Measurements from ENCODE around the gene KCNG1.

The KCNG1 gene

DNA sequence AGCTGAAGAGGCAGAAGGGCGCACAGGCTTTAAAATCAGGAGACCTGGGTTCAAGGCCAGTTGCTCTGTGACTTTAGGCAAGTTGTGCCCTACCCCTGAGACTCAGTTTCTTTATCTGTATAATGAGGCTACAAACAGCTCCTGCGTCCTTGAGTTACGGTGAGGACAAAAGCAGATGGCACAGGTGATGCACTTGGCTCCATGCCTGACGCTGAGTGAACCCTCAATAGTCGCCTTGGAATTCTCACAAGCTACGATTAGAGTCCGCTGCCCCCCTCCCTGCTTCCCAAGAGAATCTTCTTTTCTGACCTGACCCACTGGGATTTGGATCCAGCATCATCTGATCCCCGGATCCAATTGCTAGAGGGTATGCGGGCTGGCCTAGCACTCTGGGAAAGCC is 6.4 kb downstream of the KCNG1 start:
- in situ Hi-C loops (cut with MboI; ENCODE audit: low pct_unique_long_range_greater_than_20kb, low sequenced_read_pairs): no loop called here

DNA sequence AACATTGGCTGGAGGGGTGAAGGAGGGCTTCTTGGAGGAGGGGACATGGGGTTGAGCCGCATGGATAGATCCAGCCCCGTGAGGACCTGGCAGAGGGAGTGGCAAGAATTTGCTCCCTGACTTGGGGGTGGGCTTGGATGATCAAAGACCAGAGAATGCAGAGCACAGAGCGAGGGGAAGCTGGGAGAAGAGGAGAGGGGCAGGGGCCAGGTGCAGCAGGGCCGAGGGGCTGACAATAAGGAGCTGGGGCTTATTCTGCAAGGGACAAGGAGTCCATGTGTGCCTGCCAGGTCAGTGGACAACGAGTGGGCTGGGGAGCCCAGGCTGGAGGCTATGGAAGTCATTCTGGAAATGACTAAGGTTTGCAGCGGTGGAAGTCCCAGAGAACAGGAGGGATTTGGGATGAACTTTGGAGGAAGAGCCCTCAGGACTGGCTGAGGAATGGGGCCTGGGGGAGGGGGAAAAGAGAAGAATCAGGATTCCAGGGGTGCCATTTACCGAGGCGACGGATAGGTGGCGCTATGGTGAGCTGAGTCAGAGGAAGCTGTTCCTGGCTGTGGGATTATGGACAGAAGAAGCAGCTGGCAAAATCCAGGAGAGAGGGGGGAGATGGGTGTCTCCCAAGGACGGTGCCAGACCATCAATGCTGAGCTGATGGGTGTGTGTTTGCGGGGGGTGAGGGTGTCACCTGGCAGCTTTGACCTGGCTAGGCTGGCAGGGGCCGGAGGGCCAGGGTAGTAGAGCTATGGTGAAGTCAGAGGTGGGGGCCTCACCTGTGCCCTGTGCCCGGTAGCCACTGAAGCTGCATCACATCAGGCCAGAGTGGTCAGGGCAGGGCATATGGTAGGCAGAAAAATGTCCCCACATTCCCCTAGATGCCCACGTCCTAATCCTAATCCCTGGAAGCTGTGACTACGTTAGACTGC is 7.8 kb downstream of the KCNG1 start:
- peak; percentile 55 for DNase-seq

More for the DNA sequence above, 6.4 kb downstream of the KCNG1 start:
- DNase-seq: no peak

DNA sequence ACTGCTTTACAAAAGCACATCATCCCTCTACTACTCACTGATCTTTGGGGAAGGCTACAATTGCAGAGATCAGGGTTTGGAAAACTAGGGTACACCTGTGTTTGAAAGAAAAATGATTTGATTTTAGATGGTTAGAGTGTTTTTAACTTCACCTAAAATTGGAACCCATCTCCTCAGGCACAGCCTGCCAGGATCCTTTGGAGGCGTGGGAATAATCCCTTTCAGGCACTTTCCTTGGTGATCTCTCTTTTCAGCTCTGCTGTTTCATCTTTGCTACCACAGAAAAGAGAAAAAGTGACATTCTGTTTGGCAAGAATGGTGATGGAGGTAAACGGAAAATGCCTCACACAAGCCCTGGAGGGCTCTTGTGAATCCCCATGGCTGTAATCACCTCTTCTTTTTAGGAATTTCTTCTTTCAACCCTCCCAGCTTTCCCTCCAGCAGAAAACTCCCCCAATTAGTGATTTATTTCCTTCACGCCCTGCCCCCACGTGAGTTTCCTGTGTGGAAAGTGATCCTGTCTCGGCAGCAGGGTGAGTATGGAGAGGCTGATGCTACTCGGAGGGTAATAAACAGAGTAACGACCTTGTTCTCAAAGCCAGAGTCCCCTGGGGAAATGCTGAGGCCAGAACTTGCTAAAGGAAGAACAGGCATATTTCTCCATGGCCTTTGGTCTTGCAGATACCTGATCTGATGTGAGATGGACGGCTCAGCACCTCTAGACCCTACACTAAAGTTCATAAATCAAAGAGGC is 9.2 kb downstream of the KCNG1 start:
- no peak for DNase-seq
- in situ Hi-C loops (cut with MboI; ENCODE audit: low pct_unique_long_range_greater_than_20kb, low sequenced_read_pairs): no loop called here

More for the DNA sequence above, 7.8 kb downstream of the KCNG1 start:
- in situ Hi-C loops (cut with MboI; ENCODE audit: low pct_unique_long_range_greater_than_20kb, low sequenced_read_pairs): no loop called here

DNA sequence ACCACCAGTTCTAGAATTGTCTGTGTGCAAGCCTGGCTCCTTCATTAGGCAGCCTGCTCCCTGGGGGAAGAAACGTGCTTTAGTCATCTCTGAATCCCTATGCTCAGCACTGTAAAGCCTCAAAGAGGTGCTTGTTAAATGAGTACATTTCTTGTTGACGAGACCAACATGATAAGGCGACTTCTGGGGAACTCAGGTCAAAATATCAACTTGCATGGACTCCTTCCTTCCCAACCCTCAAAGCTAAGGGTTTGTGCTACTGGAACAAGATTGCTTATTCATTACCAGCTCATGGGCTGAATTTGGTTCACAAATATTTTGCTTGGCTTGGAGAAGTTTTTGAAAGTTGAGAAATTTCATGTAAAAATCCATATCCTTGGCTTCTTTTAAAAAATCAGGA is 10.6 kb downstream of the KCNG1 start:
- in situ Hi-C loops (cut with MboI; ENCODE audit: low pct_unique_long_range_greater_than_20kb, low sequenced_read_pairs): no loop called here
- no peak for DNase-seq

DNA sequence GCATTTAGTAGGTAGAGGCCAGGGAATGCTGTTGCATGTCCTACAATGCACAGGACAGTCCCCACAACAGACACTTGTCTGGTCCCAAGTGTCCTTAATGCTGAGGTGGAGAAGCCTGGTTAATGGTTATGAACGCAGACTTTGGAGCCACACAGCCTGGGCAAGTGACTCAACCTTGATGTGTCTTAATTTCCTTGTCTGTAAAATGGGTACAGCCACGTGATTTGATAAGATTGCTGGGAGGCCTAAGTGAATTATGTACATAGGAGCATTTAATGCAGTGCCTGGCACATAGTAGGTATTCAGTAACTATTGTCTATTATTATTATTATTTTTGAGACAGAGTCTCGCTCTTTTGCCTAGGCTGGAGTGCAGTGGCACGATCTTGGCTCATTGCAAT is 11.4 kb downstream of the KCNG1 start:
- DNase-seq: no peak
- in situ Hi-C loops (cut with MboI; ENCODE audit: low pct_unique_long_range_greater_than_20kb, low sequenced_read_pairs): no loop called here

DNA sequence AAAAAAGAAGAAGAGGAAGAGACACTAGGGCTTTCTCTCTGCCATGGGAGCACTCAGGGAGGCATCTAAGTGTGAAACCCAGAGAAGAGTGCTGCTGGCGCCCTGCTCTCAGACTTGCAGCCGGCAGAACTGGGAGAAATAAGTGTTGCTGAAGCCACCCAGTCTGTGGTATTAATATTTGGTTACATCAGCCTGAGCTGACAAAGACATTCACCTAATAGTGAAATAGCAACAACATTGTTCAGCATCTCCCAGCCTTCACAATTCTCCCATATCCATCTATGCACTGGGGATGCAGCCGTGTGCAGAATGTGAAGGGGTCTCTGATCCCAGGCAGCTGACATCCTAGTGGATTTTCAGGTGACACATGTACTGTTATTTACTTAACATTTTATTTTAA is 12.0 kb downstream of the KCNG1 start:
- in situ Hi-C loops (cut with MboI; ENCODE audit: low pct_unique_long_range_greater_than_20kb, low sequenced_read_pairs): no loop called here
- DNase-seq: no peak

DNA sequence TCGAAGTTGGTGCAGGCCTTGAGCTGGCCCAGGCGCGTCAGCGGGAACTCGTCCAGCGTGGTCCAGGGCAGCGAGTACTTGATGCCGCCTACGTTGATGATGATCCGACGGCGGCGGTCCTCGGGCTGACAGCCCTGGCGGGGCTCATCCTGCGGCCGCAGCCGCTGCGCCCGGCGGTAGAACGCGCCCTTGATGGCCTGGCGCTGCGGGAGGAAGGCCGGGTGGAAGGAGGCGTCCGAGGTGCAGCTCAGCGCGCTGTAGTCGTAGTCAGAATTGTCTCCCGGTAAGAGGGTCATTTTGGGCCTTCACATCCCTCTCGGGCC is 12.9 kb downstream of the KCNG1 start:
- DNase-seq: no peak
- in situ Hi-C loops (cut with MboI; ENCODE audit: low pct_unique_long_range_greater_than_20kb, low sequenced_read_pairs): no loop called here

DNA sequence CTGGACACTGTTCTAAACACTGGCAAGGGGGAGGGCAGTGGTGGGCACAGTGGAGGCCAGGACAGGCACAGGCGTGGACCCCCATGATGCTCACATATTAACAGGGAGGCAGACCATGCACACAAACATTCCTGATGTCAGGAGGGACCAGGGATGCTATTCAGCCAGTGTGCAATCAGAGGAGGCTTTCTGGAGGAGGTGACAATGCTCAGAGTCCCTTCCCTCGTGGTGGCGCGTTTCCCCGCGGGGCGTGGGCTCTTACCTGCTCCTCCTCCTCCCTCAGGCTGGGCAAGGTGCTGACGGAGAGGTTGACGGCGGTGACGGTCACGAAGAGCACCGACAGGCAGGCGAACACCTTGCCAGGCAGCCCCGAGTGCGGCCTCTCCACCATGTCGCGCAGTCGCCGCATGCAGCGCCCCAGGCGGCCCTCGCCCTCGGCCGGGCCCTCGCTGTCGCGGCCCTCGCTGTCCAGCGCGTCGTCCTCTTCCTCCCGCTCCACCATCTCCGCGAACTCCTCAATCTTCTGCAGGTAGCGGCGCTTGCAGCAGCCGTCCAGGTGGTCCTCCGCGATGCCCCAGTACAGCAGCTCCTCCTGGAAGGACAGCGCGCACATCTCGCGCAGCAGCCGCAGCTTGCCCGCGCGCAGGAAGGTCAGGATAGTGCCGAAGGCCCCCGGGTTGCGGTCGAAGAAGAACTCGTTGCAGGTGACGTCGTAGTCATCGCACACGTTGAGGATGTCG is 13.4 kb downstream of the KCNG1 start:
- DNase-seq: no peak

DNA sequence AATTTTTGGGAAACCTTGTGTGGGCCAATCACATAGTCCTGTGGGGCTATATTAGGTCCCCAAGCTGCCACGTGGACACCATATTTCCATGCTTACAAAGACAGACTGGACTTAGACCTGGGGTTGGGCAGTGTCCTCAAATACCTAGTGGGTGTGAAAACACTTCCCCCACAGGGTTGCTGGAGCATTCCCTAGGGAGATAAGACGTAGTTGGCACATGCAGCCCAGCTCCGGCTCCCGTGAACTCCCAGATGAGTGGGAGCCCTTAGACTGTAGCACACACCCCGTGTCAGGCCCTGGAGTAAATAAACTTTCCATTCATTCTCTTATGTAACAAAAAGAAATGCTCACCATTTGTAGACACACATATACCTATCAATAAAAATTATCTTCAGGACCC is 14.2 kb downstream of the KCNG1 start:
- no peak for DNase-seq

More for the DNA sequence above, 13.4 kb downstream of the KCNG1 start:
- in situ Hi-C loops (cut with MboI; ENCODE audit: low pct_unique_long_range_greater_than_20kb, low sequenced_read_pairs): no loop called here

DNA sequence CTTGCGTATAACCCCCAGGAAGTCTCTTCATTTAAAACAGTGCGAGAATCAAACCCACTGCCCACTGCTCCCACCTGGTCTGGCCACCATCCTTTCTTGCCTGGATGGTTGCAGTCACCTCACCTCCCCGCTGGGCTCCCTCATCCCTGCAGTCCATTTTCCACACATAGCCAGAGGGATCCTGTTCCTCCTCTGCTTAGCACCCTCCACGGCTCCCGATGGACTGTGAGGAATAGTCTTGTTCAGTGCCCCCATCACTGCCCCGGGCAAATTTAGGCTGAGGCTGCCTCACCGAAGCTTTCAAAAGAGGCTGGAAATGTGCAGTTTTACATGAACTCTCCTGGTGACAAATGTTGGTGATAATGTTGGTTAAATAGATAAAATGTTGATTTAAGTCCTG is 17.7 kb downstream of the KCNG1 start:
- DNase-seq: no peak
- in situ Hi-C loops (cut with MboI; ENCODE audit: low pct_unique_long_range_greater_than_20kb, low sequenced_read_pairs): no loop called here

More for the DNA sequence above, 14.2 kb downstream of the KCNG1 start:
- in situ Hi-C loops (cut with MboI; ENCODE audit: low pct_unique_long_range_greater_than_20kb, low sequenced_read_pairs): no loop called here

DNA sequence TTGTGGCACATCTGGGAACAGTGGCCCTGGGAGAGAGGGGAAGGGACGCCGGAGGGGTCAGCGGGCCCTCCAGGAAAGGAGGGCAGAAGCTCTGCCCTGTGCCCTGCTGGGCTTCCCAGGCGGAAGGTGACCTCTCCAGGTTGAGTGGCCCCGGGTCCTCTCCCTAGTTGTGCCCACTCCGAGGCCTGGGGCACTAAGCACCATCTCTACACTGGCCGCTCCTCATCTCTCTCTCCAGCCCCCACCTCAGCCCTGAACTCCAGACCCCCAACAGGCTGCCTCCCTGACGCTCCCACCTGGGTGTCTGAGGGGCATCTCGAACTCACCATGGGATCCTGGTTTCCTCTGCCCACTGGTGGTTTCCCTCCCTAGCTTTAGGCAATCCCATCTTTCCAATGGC is 18.1 kb downstream of the KCNG1 start:
- no peak for DNase-seq

DNA sequence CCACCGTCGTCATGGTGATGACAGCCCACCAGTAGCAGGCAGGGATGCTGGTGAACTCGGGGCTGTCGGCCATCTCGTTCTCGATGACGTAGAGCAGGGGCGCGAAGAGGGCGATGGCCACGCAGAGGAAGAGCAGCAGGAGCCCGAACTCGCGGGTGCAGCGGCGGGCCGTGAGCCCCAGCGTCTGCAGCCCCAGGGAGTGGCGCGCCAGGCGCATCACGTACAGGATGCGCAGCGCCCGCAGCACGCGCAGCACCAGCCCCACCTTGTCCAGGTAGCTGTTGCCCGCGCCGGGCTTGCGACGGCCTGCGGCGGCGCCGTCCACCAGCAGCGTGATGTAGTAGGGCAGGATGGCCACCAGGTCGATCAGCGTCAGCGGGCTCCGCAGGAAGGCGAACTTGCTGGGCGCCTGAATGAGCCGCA is 18.6 kb downstream of the KCNG1 start:
- DNase-seq: no peak
- in situ Hi-C loops (cut with MboI; ENCODE audit: low pct_unique_long_range_greater_than_20kb, low sequenced_read_pairs): no loop called here

More for the DNA sequence above, 18.1 kb downstream of the KCNG1 start:
- in situ Hi-C loops (cut with MboI; ENCODE audit: low pct_unique_long_range_greater_than_20kb, low sequenced_read_pairs): no loop called here

DNA sequence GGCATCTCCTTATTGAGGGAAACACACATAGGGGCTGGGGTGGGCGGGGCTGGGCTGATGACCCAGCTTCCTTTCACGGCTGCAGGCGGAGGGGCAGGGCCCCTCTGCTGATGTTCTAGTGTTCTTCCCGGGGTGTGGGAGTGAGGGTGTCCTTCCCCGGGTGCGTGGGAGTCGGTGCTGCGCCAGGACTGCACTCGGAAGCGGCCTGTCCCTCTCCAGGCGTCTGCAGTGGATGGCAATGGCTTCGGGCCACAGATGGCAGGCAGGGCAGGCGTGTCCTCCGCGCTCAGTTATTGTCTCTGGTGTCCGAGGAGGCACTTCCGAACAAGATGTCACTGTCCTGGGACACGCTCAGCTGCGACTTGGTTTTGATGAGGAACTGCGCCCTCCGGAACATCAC is 19.2 kb downstream of the KCNG1 start:
- in situ Hi-C loops (cut with MboI; ENCODE audit: low pct_unique_long_range_greater_than_20kb, low sequenced_read_pairs): no loop called here
- no peak for DNase-seq

DNA sequence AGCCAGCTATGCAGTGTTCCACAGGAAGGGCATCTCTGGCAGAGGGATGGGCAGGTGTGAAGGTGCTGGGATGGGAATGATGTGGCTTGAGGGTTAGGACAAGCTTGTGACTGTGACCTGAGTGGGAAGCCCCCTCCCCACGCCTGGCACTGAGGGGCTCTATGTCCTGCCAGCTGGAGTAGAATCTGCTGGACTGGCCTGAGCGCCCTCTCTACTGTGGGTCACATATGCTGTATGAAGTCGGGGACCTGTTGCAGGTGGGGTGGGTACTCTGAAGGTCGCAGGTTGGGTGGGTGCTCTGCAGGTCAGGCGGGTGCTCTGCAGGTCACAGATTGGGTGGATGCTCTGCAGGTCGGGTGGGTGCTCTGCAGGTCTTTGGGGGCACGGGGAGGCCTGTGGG is 20.3 kb downstream of the KCNG1 start:
- no peak for DNase-seq
- in situ Hi-C loops (cut with MboI; ENCODE audit: low pct_unique_long_range_greater_than_20kb, low sequenced_read_pairs): no loop called here

DNA sequence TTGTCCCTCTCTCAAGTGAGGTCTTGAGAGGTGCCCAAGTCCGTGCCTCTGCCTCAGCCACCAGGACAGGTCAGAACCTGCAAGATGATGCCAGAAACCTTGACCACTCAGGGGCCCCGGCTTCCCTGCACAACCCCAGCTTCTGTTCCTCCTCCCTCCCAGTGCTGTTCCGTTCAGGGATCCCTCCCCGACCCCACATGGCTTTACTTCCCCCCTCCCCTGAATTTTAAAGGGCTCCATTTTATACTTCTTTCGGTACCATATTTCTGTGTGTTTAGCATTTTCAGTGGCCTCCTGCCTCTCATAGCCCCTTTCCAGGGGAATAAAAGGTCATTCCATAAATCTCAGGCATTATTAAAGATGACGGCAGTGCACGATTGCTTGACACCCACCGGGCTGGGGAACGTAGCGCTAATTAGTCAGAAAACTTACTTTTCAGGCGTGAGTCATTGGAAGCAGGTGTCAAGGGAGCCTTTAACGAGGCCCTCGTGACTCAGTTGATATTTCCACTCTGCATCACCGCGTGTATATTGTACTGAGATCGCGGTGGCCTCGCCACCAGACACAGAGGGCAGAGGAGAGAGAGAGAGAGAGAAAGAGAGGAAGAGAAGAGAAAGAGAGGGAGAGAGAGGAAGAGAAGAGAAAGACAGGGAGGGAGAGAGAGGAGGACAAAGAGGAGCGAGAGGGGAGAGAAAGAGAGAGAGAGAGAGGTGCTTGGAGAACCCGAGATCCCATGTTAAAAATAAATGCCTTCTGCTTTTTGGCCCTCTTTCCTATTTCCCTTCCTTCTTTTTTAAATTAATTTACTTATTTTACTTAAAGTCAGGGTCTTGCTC is 21.3 kb downstream of the KCNG1 start:
- in situ Hi-C loops (cut with MboI; ENCODE audit: low pct_unique_long_range_greater_than_20kb, low sequenced_read_pairs): no loop called here
- no peak for DNase-seq

DNA sequence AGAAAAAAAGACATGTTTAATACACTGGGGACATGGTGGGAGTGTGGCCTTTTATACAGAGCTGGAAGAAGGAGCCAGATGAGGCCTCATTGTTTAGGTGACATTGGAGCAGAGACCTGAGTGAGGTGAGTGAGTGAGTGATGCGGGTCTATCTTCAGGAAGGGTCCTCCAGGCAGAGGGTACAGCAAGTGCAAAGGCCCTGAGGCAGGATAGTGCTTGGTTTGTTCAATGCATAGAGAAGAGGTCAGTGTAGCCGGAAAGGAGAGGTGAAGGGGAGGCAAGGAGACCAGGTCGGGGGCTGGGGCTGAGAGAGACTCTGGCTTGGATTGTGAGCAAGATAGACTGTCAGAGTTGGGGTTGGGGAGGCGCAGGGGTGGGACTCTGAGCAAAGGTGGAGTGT is 23.6 kb downstream of the KCNG1 start:
- in situ Hi-C loops (cut with MboI; ENCODE audit: low pct_unique_long_range_greater_than_20kb, low sequenced_read_pairs): loop anchor here (25.0 kb wide), 1 partner anchor 313 kb away; no protein-coding TSS in a partner anchor
- DNase-seq: no peak

DNA sequence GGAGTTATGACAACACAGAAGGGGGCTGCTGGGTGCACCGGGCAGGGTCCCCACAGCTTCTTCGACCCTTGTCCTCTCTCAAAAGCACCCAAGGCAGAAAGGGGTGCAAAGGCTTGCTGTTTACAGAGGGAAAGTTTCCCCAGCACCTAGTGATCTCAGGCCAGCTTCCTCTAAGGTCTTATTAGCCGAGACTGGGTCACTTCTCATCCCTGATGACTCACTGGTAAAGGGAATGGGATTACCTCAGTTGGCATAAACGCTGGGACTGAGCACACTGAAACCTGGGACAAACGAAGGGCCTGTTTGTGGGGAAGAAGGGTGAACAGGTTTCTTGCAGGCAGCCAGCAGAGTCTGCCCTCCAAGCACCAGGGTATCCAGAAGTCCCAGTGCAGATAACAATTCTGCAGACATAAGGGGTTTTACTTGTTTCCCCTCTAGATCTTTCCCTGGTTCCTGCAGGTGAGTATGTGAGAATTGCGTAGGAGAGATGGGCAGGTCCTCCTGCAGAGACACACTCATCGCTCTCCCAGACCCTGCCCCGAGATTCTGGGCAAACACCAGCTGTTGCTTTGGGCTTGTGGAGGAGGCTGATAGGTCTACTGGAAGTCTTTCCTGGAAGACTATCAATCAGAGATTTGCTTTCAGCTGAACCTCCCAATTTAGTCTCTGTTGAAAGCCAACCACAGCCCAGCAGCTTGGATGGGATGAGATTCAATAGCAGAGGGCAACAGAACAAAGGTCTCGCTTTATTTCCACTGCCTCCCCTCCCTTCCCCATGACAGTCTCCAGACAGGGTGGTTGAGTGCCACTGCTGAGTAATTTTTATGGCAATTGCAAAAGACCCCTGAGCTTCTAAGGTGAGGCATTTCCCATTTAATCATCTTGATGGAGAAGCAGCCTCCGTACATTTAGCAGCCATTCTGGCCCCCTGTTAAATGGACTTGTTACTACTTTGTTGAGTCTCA is 25.7 kb downstream of the KCNG1 start:
- in situ Hi-C loops (cut with MboI; ENCODE audit: low pct_unique_long_range_greater_than_20kb, low sequenced_read_pairs): loop anchor here (25.0 kb wide), 1 partner anchor 315 kb away; no protein-coding TSS in a partner anchor

DNA sequence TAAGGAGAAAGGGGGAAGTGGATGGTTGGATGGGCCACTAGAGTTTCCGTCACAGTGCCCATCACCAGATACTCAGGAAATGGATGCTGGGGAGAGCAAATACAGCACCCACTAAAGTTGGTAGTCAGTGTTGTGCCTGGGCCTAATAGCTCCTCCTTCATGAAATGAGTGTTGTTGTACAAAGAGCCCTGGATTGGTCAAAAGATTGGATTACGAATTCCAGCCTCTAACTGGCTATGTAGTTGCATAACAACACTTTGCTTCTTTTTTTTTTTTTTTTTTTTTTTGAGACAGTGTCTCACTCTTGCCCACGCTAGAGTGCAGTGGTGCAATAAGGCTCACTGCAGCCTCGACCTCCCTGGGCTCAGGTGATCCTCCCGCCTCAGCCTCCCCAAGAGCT is 27.4 kb downstream of the KCNG1 start:
- DNase-seq: no peak
- in situ Hi-C loops (cut with MboI; ENCODE audit: low pct_unique_long_range_greater_than_20kb, low sequenced_read_pairs): loop anchor here (25.0 kb wide), 1 partner anchor 317 kb away; no protein-coding TSS in a partner anchor

More for the DNA sequence above, 25.7 kb downstream of the KCNG1 start:
- DNase-seq: no peak
